HG03342 (cell line): ENCODE measurements around the gene SPATA31C1.
"Not testable (repeated sequence)": the region's sequence is repeated elsewhere in the genome, so short reads cannot be mapped to it uniquely, and the experiment has no call there.

Experiments used
- ATAC-seq: cut with Tn5 transposase; IDR thresholded peaks from one replicate; pipeline ENCODE4 v1.9.1; 2021; ENCODE audit warnings: mild to moderate bottlenecking, moderate library complexity; ENCODE audit not compliant: unreplicated experiment

SPATA31C1 gene

DNA sequence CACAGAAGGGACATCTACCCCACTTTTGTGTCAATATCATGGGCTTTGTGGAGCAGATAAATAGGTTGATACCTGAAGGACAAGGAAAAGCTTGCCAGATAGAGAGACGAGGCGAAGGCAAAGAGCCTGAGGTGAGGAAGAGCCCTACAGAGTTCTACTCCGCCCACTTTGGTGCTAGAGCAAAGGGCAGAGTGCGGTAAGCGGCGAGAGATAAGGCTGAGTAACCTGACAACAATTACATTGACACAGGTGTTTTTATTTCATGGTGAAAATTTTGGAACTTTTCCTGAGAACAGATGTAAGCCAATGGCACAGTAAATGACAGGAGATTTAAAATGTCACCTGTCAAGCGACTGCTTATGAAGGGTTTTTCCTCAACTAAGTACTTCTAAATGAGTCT lies 16.7 kb downstream of the SPATA31C1 start:
- not testable (repeated sequence) for ATAC-seq

DNA sequence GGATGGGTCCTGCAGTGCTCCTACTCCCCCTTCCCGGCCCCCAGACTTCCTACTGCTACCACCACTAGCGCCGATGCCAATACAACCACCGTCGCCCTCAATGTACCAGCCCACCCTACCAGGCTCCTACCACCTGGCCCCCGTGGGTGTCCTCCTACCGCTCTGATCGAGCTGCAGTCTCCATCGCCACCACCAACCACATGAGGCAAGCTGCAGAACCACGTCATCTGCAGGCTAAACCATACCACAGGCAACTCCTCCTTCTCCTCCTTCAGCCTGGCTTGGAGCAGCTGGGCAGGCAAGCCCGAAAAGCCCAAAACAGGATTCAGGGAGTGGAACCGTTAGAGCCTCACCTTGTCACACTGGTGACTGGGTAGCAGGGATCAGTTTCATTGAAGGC lies 19.6 kb downstream of the SPATA31C1 start:
- not testable (repeated sequence) for ATAC-seq

DNA sequence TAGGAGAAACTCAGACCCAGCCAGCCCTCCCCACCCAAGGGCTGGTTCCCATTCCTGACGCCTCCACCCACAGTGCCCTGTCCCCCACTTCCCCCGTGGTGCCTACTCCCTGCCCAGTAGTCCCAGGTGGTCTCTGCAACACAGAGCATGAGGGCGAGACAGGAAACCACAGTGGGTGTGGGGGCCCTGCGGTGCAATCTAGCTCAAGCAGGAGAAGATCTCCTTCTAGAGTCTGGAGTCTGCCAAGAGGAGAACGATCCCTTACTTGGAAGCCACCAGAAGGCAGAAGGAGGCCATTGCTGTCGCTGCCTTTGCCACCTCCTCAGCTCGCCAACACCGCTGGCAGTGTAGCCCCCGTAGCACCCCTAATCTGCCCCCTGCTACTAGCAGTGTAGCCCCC lies 20.2 kb downstream of the SPATA31C1 start:
- ATAC-seq = not testable (repeated sequence)

DNA sequence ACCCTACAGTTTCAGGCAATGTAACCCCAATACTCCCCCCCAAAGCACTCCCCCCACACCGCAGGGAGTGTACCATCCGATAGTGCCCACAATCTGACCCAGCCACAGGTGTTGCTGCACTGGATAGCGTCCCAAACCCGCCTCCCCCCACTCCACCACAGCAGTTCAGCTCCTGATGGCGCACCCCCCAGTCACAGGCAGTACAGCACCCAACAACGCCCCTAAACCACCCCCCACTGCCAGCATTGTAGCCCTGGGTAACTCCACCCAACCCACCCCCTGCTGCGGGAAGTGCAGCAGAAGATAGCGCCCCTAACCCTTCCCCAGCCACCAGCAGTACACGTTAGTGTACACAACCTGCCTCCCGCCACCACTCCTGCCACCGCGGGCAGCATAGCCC lies 20.6 kb downstream of the SPATA31C1 start:
- not testable (repeated sequence) for ATAC-seq

DNA sequence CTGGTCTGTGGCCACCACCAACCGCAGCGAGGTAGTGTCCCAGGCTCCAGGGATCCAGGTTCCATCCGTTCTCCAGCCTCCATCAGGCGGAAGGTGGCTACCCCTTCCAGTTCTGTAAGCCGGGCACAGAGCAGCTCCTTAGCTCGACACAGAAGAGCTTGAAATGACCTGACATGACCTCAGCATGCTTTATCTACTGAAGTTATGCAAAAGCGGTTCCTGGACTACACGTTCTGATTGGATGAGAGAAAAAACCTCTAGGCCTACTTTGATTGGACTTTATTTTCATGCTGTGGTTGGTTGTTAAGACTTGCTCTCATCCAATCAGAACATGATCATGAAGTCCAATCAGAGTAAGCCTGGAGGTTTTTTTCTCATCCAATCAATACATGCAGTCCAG lies 21.3 kb downstream of the SPATA31C1 start:
- ATAC-seq = not testable (repeated sequence)

DNA sequence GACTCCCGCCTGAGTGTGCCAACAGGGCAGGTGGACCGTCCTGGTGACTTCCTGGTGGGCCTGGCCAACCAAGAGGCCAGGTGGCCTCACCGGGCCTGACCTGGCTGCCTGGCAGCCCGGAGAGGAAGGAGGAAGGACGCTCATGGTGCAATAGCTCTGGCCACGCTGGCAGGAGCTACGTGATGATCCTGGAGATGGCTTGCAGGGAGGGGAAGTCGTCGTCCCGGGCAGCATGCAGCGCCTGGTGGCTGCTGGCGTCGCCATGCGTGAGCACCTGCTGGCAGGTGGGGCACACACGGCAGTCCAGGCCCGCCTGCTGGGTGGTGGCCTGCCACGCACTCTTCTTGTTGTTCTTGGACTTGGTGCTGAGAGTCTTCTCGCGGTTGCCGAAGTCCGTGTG lies 26.3 kb downstream of the SPATA31C1 start:
- ATAC-seq = no peak

DNA sequence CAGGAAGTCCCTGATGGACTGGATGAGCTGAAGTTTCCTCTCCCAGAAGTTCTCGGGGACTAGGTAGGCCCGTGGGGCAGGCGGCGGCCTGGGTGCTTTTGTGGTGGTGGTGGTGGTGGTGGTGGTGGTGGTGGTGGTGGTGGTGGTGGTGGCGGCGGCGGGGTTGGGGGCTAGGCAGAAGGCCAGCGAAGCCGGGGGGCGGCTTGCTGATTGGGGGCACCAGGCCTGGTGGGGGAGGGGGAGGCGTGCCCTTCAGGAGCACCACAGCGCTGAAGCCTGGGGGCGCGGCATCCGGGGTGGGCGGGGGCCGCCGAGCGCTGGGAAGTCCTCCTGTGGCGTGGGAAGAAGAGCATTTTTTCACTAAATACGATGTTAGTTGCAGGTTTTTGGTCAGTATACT lies 26.9 kb downstream of the SPATA31C1 start:
- no peak for ATAC-seq

DNA sequence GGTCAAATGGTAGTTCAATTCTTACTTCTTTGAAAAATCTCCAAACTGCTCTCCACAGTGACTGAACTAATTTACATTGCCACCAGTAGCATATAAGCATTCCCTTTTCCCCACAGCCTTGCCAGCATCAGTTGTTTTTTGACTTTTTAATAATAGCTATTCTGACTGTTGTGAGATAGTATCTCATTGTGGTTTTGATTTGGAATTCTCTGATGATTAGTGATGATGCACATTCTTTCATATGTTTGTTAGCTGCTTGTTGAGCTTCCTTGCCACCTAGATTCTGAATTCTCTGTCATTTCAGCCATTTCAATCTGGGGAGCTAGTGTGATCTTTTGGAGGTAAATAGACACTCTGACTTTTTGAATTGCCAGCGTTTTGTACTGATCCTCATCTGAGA lies 32.5 kb downstream of the SPATA31C1 start:
- ATAC-seq = no peak

DNA sequence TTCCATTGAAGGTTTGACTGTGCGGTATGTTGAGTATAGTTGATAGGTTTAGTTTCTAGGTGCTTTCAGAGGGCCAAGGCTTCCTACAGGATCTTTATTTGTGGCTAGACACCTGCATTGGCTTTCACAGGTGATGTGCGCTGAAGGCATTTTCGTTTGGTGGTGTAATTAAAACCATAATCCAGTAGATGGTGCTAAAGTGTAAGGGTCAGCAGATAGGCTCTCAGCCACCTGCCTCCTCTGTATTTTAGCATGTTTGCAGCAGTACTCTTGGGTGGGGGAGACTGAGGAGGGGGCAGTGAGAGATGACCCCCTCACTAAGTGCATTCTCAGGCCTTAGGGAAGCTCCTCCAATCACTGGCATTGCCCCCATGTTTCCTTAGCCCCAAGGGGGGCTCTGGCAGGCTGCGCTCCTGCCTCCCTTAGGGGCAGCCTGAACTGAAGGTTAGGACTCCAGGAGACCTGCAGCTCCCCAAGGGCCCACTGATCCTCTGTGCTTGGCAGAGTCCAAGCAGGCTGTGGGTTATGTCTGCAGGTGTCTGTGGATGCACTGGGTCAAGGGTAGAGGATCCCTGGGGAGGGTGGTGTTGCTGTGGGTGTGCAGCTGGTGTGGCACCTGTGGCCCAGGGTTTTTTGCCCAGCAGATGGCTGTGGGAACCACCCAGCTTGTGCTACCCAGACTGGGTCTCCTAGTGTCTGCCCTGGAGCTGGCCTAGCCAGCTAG lies 33.2 kb downstream of the SPATA31C1 start:
- no peak for ATAC-seq

DNA sequence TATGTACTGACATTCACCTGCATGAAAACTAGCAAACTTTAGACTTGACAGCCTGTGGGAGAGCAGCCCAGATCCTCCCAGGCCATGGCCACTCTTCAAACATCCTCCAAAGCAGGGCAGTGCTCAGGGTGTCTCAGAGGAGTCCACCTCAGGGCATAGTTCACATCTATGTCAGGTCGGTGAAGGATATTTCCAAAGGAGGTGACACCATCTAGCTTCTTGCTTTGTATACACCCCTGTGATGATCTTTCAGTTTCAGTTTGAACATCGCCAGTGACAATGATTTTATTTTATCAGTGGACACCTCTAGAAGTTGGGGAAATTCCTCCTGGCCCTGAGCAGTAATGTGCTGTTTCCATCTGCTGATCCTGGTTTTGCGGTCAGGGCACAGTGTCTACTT lies 36.5 kb downstream of the SPATA31C1 start:
- ATAC-seq = no peak

DNA sequence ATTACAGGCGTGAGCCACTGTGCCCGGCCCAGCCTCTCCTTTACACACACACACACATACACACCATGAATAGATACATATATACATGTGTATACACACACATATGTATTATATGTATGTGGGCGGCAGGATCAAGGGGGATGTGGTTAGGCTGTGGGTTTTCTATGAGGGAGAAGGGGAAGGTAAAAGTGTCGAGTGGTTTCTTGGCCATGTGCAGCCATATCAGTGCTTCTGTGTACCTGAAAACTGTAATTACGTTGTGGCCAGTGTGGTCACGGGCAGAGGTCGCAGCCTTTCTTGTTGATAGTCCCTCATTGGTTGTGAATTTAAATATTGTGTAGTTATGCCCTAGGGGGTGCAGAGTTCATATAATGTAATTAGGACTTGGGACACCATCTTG lies 40.1 kb downstream of the SPATA31C1 start:
- no peak for ATAC-seq

DNA sequence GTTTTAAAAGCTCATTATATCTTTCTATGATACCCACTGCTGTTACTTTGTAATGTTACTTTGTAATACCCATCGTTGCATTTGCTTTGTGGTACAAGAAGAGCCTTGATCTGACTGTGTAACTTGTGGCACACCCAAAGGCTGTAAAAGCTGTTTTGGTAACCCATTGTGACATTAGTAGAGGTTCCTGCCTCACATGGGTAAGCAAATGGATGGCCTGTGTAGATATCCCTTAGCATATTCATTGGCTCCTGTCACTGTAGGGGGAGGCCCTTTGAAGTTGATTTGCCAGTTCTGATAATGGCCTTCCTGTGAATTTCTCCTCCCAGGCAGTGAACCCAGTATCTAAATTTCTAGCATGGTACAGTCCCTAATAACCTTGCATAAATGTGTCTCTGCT lies 40.8 kb downstream of the SPATA31C1 start:
- ATAC-seq = no peak

DNA sequence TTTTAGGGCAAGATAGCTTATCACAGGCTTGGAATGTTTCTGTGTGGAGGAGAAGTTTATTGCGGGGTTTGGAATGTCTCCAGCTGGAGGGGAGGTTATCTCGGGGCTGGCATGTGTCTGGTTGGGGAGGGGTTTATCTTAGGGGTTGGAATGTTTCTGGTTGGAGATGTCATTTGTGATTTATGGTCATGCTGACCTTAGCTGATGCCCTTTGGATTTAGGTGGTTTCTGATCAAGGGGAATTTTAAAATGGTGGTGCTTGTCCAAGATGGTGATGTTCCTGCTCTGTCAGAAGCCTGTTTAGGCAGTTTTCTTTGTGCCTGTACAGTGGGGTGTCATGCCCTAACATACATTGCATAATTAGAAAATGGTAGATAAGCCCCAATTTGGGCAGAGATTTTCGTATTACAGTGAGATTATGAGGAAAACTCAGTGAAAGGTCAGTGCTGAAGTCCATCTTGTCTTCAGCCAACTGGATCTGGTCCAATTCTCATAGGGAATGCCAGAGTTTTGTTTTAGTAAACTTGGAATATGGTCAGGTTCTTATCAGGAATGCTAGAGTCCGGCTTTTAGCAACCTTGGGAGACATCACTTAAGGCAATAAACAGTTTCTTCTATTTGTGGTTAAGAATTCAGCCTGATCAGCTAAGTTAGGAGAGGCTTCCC lies 42.3 kb downstream of the SPATA31C1 start:
- ATAC-seq = no peak

DNA sequence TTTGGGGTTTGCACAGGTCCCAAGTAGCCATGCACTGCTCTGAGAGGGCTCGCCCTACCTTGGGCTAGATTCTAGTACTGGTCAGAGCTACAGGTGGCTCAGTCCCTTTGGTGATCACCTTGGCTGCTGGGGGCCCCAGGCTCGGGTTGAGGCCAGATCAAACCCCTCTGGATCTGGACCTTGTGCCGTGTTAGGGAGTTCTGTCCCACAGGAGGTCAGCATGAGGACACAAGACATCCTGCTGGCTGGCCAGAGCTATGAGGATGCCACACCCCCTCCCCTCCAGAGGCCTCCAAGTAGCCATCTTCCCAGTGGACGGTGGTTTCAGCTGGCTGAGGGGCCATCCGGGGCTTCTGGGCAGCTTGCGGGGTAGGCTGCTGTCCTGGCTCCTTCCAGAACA lies 46.0 kb downstream of the SPATA31C1 start:
- ATAC-seq = no peak

DNA sequence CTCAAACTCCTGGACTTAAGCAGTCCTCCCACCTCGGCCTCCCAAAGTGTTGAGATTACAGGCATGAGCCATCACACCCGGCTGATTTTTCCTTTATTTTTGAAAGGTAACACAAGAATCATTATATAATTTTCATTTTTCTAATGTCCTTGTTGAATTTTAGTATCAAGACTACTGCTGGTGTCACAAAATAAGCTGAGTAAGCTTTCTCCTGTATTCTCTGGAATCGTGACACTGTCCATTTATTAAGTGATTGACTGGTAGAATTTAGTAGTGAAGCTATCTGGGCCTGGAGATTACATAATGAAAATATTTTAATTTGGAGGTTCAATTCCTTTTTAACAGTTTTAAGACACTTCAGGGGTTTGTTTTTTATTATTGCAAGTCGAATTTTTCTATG lies 47.1 kb downstream of the SPATA31C1 start:
- no peak for ATAC-seq

DNA sequence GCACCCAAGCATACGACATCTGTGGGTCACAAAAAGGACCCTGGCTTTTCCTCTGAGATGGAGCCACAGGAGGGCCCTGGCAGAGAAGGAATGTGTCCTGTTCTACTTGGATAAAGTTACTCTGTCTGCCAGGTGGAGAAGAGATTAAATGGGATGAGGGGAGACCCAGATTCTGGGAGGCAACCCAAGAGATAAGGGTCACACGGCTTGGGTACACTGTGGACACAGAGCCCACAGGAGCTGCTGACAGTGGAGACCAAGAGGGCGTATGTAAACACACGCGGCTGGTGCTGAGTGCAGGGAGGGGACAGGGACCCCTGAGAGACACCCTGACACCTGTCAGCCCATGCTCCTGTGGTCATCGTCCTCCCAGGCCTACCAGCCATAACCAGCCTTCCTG lies 50.4 kb downstream of the SPATA31C1 start:
- ATAC-seq = no peak

DNA sequence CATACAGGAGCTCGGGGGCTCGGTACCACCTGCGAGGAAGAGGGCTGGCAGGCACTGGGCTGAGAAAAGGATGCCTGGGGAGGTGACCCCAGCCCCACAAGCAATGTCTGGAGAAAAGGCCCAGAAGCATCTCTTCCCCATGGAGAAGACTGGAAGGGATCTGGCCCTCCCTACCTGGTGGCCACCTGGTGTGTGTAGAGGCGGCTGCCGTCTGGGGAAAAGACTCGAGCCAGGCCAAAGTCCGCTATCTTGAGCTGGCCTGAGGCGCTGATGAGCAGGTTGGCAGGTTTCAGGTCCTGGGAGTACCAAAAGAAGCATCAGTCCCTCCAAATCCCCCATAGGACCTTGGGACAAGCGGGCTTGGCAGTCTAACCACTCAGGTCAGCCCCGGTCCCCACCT lies 52.8 kb downstream of the SPATA31C1 start:
- no peak for ATAC-seq

DNA sequence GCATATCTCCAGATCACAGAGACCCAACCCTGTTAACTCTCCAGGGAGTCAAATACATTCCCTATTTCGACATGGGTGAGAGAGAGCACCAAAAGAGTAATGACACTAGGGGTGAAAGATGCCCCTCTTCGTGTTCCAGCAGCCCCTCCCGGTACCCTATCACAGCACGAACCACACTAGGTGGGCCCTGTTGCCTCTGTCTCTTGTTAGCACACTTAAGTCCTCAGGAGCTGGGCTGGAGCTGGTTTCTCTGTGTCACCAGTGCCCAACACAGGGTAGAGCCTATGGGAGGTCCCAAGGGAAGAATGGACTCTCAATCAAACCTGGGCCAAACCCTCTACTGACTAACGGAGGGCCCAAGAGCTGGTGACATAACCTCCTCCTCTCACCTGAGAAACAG lies 55.4 kb downstream of the SPATA31C1 start:
- no peak for ATAC-seq
